Left ventricle myocardium inferior (tissue), 1 donor: Measurements from ENCODE around the gene HSD17B2. TPM values are rescaled to one million over a fixed set of nuclear protein-coding genes. Genes with fewer than 3 reads are reported as not detected.

Experiments used
- DNase-seq: peaks from one replicate; pipeline ENCODE4 v3.0.0-alpha.2; 2020
- H3K27ac ChIP-seq: fragments of 200-600 bp; replicated peaks from 2 replicates; pipeline ENCODE4 v1.8.0; 2021
- H3K27me3 ChIP-seq: fragments of 200-600 bp; 2 replicates; pipeline ENCODE4 v1.8.0; 2021; ENCODE audit warnings: low read depth
- H3K36me3 ChIP-seq: fragments of 200-600 bp; 2 replicates; pipeline ENCODE4 v1.8.0; 2021
- H3K4me1 ChIP-seq: fragments of 200-600 bp; 2 replicates; pipeline ENCODE4 v1.8.0; 2021
- H3K4me3 ChIP-seq: fragments of 200-600 bp; 2 replicates; pipeline ENCODE4 v1.8.0; 2021; ENCODE audit warnings: mild to moderate bottlenecking, moderate library complexity
- H3K9me3 ChIP-seq: fragments of 200-600 bp; replicated peaks from 2 replicates; pipeline ENCODE4 v1.8.0; 2021
- intact Hi-C: fragments of 100-400 bp; cut with micrococcal nuclease; formaldehyde crosslinking; loops from one replicate; pipeline ENCODE4 v1.11.0; 2022
- total RNA-seq: library from RNA; stranded (reverse); fragmentation: NEBNext Ultra II Directional; extraction: Animal tissue kit (Norgen Biotek cat#: 25700); gene quantifications from one replicate; pipeline ENCODE4 v1.2.1, GENCODE V29; 2021
- TF ChIP-seq, protein P1 (sequence below): fragments of 200-600 bp; IDR thresholded peaks from 2 replicates; pipeline ENCODE4 v1.8.0; 2021; ENCODE audit warnings: antibody characterized with exemption, mild to moderate bottlenecking, borderline replicate concordance
- donor health status: DM: no; HTN: yes; CAD: no; lungs with severe emphysema.

HSD17B2 gene
- total RNA-seq, 1 donor from 2014 or later: not detected

DNA sequence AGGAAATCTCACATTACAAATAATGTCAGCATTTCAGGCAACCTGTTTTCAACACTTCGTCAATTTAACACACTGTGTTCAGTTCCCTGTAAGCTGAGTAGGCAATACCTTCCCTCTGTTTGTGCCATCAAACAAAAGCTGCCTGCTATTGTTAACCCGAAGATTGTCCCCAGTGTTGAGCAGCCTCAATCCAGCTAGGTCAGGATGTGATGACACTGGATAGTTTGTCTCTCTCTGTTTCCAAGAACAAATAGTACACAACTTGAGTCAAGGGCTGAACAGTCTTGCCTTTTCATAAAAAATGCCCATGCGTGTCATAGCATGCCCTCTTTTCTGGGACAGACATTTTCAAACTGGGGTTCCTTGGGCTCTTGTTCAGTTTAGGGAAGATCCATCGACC is 36.4 kb downstream of the HSD17B2 start:
- intact Hi-C loops: no loop called here
- H3K27me3 ChIP-seq: peaks cover 5% of the 10 kb centered on the region

DNA sequence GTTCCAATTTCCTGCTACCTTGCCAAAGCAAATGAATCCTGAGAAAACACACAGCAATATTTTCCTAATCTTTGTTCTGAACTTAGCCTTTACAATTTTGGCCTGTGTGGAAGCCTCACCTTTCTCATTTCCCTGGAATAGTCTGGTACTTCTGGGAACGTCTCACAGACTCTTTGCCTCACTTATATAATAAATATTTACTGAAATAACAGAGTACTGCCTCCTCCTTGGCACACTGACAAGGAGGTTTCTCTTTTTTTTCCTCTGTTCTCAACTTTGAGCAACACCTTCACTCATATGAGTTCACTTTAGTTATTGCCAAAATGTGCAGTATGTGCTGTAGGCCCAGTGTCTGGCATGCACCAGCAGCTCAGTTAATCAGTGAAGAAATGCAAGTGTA is 37.3 kb downstream of the HSD17B2 start:
- Histone ChIP-seq H3K9me3 (peaks cover 19% of the 10 kb centered on the region), H3K4me1 (no peaks in the 10 kb centered on the region), H3K4me3 (no peak overlapping the region), H3K27ac (no peak overlapping the region), H3K27me3 (peaks cover 7% of the 10 kb centered on the region), H3K36me3 (no peaks in the 10 kb centered on the region)
- intact Hi-C loops: no loop called here
- no peak for DNase-seq
- TF ChIP-seq, protein P1, sequence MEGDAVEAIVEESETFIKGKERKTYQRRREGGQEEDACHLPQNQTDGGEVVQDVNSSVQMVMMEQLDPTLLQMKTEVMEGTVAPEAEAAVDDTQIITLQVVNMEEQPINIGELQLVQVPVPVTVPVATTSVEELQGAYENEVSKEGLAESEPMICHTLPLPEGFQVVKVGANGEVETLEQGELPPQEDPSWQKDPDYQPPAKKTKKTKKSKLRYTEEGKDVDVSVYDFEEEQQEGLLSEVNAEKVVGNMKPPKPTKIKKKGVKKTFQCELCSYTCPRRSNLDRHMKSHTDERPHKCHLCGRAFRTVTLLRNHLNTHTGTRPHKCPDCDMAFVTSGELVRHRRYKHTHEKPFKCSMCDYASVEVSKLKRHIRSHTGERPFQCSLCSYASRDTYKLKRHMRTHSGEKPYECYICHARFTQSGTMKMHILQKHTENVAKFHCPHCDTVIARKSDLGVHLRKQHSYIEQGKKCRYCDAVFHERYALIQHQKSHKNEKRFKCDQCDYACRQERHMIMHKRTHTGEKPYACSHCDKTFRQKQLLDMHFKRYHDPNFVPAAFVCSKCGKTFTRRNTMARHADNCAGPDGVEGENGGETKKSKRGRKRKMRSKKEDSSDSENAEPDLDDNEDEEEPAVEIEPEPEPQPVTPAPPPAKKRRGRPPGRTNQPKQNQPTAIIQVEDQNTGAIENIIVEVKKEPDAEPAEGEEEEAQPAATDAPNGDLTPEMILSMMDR: no peak

More for the DNA sequence above, 36.4 kb downstream of the HSD17B2 start:
- H3K36me3 ChIP-seq: no peaks in the 10 kb centered on the region
- TF ChIP-seq, protein P1: no peak
- no peak overlapping the region for H3K27ac ChIP-seq
- no peak overlapping the region for H3K4me3 ChIP-seq
- no peaks in the 10 kb centered on the region for H3K4me1 ChIP-seq
- DNase-seq: no peak
- H3K9me3 ChIP-seq: peaks cover 10% of the 10 kb centered on the region

DNA sequence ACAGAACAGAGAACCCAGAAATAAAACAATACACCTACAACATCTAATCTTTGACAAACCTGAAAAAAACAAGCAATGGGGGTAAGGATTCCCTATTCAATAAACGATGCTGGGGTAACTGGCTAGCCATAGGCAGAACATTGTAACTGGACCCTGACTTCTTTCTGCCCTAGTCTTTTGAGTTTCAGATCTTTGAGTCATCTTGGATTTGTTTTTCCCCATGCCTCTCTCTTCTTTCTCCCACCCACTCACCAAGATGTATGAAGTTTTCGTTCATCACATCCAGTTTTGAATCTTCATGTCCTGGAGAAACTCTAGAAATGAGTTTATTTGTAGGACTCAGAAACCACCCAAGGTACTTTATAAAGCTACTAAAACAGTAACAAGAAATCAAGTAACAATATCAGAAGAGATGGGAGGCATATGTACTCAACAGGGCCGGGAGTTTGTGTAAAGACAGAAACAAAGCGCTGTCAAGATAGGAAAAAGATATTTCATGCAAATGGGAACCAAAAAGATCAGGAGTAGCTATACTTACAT is 39.0 kb downstream of the HSD17B2 start:
- H3K4me1 ChIP-seq: no peaks in the 10 kb centered on the region
- no peak overlapping the region for H3K4me3 ChIP-seq
- no peaks in the 10 kb centered on the region for H3K36me3 ChIP-seq
- peaks cover 37% of the 10 kb centered on the region for H3K9me3 ChIP-seq
- DNase-seq: no peak
- TF ChIP-seq, protein P1: no peak
- peaks cover 8% of the 10 kb centered on the region for H3K27me3 ChIP-seq
- intact Hi-C loops: no loop called here
- no peak overlapping the region for H3K27ac ChIP-seq

DNA sequence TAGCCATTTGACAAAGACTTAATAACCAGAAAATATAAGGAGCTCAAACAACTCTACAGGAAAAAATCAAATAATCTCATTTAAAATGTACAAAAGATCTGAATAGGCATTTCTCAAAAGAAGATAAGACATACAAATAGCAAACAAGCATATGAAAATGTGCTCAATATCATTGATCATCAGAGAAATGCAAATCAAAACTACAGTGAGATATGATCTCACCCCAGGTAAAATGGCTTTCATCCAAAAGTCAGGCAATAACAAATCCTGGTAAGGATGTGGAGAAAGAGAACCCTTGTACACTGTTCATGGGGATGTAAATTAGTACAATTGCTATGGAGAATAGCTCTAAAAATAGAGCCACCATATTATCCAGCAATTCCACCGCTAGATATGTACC is 43.1 kb downstream of the HSD17B2 start:
- Histone ChIP-seq H3K4me3 (no peak overlapping the region), H3K4me1 (no peaks in the 10 kb centered on the region), H3K27ac (no peak overlapping the region), H3K27me3 (peaks cover 23% of the 10 kb centered on the region), H3K36me3 (no peaks in the 10 kb centered on the region), H3K9me3 (peaks cover 50% of the 10 kb centered on the region)
- no peak for DNase-seq
- TF ChIP-seq, protein P1: no peak
- intact Hi-C loops: no loop called here

DNA sequence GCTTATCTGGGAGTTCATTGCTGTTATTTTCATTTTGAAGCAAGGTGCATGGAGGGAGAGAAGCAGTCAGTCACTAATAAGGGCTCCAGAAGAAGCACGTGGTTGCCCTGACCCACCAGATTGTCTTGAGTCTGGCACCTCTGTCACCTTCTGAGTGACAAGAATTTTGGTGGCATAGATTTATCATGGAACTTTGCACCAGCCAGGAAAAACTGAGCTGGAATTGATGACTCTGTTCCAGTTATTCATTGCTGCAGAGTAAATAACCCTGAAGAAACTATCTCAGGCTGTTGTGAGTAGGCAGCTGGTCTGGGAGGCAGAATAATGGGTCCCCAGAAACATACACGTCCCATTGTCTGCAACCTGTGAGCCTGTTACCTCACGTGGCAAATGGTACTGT is 44.8 kb downstream of the HSD17B2 start:
- TF ChIP-seq, protein P1: no peak
- Histone ChIP-seq H3K27ac (no peak overlapping the region), H3K4me3 (no peak overlapping the region), H3K9me3 (peaks cover 50% of the 10 kb centered on the region), H3K4me1 (no peaks in the 10 kb centered on the region), H3K27me3 (peaks cover 32% of the 10 kb centered on the region), H3K36me3 (no peaks in the 10 kb centered on the region)
- intact Hi-C loops: no loop called here
- DNase-seq: no peak

DNA sequence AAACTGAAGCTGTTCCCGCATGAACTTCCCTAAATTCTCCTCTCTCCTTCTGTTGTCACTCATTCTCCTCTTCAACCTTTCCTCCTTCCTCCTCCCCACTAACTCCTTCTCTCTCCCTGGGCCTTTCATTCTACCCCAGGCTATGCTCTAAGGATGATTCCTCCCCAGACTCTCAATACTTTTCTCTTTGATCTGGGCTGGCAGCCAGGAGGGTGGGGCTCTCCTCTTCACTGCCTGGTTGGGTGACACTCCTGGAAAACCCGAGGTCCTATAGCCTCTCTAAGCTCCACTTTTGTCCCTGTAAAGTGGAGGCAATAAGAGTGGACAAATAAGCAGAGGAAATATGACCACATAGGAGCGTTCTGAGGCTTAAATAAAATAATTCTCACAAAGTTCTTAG is 46.2 kb downstream of the HSD17B2 start:
- Histone ChIP-seq H3K36me3 (no peaks in the 10 kb centered on the region), H3K27ac (no peak overlapping the region), H3K4me1 (no peaks in the 10 kb centered on the region), H3K9me3 (peaks cover 42% of the 10 kb centered on the region), H3K27me3 (peaks cover 32% of the 10 kb centered on the region), H3K4me3 (no peak overlapping the region)
- TF ChIP-seq, protein P1: no peak
- intact Hi-C loops: no loop called here
- no peak for DNase-seq
